Stimulated activated CD8-positive, alpha-beta memory T cell treated with anti-CD3 and anti-CD28 coated beads, Interleukin-4, amount 100 ng/mL, for 48 hours (primary cell): Measurements from ENCODE around the gene XPC.

Experiments used
- DNase-seq: peaks from one replicate; pipeline ENCODE4 v3.0.0-alpha.2; 2020

The XPC gene

DNA sequence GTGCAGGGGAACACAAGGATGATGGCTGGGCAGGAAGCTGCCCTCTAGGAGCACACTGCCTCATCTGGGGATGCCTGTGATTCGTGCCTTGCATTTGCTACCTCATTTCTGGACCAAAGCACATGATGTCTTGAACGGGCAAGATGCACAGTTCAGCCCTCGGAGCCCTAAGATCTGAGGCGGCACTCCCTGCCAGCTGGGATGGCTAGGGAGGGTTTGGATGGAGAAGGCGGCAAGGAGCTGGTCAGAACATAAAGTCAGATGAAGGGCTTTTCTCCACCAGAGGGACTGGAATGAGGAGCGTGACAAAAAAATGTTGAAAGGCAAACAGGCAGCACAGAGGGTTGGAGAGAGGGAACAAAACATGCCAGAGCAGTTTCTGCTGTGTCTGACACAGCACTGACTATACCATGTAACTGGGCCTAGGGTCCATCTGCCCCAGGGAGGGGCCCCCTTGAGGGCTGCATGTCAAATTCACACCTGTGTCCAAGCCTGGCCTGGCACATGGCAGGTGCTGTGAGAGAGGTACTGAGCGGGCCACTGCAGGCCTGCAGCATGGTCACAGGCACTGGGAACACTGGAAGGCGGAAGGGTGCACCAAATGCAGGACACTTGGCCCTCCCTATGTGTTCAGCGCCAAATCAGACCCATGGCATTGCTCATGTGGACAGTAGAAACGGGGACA is 31.9 kb downstream of the XPC start:
- no peak for DNase-seq

DNA sequence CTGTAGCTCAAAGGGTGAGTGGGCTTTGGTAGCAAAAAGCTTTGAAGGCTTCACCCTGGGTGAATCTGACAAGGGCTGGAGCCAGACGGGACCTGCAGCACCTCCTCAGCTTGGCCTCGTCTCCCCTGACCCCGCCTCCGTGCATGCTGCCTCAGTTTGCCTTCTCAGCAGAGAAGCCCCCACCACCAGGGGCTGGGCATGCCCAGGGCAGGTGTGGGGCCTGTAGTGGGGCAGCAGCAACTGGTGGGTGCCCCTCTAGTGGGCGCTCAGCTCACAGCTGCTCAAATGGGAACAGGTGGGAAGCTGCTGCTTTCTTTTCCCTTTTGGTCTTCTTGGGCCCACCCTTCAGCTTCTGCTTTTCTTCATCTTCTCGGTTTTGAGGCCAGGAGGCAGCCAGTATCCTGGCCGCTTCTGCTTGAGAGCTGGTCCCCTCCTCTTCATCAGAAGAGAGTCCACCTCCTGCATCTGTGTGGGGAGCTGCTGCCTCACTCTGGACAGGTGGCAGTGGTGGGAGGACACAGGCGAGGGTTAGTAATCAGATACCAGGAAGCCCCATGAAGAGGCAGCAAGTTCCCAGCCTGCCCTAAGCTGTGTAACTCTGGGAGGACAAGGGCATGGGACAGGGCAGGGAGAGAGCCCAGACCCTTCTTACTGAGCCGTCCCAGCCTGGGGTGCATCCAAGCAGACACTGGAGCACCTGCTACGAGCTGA is 32.6 kb downstream of the XPC start:
- DNase-seq, result peak; percentile 20

DNA sequence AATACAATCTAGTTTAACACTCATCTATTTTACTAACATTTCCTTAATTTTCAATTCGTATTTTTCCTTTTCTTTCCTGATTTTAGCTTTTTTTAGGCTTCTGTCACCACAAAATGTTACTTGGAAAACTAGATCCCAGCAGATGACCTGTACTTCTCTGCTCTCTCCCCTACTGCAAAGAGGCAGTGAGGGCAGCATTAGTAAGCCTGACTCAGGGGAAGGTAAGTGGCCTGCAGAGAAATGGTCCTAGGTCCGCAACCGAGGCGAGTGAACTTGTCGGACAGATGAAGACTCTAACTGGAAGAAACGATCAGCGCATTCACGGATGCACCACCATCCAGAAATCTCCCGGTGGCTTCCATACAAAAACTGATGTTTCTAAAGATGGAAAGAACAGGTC is 33.2 kb downstream of the XPC start:
- peak; percentile 23 for DNase-seq

DNA sequence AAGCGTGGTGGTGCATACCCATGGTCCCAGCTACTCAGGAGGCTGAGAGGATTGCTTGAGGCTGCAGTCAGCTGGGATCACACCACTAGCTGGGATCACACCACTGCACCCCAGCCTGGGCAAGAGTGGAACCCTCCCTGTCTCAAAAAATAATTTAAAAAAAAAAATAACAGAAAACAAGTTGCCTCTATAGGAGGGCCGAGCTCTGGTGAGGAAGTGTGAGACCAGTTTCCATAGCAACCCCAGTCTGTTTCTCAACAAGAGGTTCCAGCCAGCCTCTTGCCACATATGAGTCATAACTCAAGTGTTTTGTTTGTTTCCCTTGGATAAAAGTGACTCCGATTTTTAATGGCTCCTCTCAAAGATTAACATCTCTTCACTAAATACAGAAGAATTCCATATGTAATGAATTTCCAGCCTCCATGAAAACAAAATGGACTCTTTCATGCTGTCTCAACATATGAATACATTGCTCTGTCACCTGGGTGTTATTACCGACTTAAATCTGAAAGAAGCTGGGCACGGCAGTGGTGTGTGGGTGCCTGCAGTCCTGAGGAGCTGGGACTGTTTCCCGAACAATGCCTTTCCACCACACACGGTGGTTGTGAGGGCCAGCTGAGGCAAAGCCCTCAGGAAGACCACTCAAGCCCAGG is 33.9 kb downstream of the XPC start:
- DNase-seq, result peak; percentile 63

DNA sequence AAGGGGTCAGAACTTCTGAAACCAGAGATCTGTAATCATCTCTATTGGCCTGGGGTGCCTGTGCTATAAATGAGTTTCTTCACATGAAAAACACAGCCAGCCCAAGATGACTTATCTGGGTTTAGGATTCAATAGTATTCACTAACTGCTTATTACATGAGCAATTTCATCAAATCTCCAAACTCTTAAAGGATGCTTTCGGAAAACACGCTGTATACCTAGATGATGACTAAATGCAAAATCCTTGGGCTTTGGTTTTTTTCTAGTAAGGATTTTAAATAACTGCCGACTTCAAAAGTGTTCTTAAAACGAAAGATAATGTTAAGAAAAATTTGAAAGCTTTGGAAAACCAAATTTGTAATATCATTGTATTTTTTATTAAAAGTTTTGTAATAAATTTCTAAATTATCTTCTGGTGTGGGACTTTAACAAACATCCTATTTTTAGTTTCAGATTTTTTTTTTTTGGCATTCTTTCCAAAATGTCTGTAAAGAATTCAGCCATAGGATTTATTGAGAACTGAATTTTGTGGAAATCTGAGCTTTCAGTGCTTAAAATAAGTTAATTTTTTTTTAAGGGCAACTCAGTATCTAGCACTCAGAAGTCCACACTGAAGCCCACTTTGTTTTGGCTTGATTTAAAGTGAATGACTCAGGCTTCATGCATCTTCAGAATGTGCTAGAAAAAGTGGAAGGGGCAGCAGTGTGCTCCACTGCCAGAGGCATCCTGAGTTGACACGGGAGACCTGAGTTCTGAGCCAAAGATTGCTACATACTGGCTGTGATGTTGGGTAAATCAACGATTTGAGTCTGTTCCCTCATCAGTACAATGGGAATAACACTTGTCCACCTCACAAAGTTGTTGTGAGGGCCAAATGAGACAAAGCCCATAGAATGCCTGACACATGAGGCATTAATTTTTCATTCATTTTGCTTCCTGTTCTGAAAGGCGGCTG is 34.9 kb downstream of the XPC start:
- DNase-seq, result no peak

DNA sequence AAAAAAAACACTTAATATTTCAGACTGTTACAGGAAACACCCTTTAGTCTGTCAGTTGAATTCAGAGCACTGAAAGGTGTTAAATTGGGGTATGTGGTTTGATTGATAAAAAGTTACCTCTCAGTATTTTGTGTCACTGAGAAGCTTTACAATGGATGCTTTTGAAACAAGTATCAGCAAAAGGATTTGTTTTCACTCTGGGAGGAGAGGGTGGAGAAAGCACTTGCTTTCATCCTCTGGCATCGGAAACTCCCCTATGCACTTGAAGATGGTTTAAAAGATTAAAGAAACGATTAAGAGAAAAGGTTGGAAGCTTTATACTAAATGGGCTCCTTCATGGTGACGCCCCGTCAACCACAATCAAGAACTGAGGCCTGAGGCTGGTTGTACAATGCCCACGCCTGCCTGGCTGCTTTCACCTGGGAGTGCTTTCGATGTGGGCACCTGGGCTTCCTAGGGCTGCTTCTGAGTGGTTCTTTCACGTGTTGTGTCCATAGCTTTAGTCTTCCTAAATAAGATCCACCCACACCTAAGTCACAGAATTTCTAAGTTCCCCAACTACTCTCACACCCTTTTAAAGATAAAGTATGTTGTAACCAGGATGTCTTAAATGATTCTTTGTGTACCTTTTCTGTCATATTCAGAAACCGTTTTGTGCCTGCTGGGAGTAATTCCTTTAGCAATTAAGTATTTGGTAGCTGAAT is 35.7 kb downstream of the XPC start:
- peak; percentile 62 for DNase-seq

DNA sequence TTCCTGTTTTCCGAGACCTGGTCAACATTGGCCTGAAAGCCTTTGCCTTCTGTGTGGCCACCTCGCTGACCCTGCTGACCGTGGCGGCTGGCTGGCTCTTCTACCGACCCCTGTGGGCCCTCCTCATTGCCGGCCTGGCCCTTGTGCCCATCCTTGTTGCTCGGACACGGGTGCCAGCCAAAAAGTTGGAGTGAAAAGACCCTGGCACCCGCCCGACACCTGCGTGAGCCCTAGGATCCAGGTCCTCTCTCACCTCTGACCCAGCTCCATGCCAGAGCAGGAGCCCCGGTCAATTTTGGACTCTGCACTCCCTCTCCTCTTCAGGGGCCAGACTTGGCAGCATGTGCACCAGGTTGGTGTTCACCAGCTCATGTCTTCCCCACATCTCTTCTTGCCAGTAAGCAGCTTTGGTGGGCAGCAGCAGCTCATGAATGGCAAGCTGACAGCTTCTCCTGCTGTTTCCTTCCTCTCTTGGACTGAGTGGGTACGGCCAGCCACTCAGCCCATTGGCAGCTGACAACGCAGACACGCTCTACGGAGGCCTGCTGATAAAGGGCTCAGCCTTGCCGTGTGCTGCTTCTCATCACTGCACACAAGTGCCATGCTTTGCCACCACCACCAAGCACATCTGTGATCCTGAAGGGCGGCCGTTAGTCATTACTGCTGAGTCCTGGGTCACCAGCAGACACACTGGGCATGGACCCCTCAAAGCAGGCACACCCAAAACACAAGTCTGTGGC is 36.6 kb downstream of the XPC start:
- no peak for DNase-seq

DNA sequence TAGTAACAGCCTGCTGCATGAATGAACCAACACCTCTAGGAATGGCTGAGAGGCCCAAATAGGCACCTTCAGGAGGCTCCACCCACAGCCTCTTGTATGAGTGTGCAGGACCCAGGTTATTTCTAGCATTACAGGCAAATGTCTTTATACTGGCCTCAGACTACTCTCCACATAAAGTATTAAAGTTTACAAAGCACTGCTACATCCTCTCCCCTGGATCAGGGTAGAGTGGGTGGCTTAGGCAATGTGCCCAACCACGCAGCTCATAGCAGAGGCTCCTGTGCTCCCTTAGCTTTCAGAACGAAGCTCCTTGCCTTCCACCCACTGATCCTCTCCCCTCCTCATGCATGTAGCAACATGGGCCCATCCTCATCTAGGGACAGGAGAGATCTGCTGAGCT is 37.3 kb downstream of the XPC start:
- no peak for DNase-seq

DNA sequence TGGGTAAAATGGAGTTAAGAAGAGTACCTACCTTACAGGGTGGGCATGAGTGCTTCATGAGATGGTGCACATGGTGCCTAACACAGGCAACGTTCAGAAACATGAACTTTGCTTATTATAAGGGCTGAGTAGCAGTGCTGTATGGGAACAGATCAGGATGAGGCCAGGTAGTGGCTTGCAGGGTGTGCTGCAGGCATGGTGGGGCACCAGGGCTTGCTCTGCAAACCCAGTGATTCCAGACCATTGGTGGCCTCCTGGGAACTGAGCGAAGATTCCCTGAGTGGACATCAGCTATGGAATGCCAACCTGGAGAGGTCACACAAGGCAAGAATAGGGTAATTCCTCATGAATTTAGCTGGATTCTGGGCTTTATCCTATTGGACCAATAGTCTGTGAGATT is 37.7 kb downstream of the XPC start:
- DNase-seq, result no peak

DNA sequence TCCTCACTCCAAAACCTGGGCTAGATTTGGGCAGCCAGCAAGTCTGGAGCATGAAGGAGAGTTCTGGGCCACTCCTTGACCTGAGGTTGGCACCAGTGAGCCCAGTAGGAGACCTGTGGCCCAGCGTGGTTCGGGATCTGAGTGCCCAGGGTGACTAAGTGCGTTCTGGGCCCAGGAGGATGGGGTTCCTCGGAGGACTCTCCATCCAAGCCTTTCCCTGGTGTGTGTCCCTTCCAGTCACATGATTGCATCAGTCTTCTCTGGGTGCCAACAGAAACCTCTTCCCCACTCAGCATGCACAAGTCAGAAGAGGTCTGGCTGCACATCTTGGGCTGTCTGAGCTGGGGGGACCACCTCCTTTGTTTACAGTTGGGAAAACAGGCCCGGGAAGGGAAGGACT is 38.6 kb downstream of the XPC start:
- no peak for DNase-seq

DNA sequence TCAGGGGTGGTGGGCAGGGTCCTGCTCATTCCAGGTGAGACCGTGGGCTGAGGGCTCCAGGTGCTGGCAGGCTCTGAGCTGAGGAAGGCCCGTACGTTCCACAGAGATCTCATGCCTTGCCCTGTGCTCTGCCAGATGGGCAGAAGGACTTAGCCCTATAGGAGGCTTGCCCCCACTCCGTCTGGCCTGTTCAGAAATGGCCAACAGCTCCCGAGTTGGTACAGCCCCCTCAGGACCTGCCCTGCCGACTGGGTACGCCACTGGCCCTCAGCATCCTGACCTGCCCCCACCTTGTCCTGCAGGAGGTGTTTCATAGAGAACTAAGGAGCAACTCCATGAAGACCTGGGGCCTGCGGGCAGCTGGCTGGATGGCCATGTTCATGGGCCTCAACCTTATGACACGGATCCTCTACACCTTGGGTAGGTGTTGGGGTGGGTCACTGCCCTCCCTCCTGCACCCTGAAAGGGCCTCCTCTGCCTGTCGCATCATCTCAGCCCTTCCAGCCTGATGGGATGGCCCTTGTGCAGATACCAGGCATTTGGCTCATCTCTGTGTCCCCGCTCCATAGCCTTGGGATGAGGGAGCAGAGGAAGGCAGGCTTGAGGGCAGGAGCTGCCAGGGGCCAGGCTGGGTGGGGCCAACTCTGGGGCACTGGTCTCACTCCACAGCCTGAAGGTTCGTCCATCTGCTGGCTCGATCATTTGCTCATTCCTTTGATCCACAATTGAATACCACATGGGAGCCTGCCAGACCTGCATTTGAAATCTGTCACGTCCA is 39.3 kb downstream of the XPC start:
- no peak for DNase-seq

DNA sequence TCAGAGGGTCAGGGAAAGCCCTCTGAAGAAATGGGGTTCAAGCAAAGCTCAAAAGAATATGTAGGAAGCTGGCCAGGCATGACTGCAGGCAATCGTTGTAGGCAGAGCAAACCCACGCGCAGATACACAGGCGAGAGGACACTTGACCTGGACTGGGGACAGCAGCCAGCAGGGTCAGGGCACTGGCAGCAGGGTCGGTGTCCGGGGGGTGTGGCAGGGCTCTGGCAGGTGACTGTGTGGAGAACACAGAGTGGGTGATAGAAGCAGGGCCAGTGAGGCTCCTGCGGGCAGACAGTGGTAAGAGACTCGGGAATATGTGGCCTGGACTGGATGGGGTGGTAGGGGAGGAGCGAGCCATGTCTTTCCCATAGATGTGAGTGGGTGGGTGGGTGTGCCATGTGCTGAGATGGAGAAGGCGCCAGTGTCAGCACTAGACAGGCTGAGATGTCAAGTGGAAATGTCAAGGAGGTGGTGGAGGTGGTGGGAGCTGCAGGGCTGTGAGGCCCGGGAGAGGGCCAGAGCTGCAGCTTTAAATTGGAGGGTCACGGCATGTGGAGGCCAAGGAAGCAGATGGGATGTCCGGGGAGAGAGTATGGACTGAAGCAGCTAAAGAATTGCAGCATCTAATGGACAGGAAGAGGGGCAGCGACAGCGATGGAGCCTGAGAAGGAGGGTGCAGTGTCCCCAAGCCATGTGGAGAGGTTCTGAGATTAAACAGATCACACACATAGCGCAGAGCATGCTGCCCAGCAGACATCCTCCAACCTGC is 40.1 kb downstream of the XPC start:
- DNase-seq, result no peak

DNA sequence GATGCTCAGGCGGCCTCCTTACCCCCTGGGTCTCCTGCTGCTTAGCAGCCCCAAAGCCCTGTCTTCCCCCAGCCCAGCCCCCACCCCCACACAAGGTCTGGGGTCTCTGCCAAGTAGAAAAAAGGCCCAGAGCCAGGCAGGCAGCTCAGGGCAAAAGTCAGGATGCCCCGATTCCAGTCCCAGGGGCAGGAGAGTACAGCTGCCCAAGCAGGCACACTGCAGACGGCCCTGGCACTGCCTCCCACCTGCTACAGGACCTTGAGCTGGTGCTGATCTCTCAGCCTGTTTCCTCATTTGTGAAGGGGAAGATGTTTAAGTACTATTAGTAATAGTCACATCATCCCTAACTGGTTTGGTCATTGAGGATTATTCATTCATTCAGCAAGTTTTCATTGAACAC is 41.0 kb downstream of the XPC start:
- no peak for DNase-seq

DNA sequence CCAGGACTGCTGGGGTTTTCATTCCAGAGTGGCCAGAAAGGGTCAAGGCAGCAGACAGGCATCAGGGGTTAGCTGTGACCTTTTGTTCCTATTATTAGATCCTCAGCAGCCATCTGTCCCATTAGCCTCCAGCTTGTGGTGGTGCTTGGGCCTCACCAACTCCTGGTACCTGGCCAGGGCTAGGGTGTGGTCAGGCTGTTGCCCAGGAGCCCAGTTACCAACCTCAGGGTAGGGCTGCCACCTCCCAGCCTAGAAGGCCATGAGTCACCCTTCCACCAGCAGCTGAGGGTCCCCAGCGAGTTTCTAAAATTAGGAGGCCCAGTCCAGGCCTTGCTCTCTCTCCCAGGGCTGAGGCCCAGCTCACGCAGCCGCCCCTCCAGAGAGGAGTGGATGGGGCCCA is 41.4 kb downstream of the XPC start:
- DNase-seq, result no peak

DNA sequence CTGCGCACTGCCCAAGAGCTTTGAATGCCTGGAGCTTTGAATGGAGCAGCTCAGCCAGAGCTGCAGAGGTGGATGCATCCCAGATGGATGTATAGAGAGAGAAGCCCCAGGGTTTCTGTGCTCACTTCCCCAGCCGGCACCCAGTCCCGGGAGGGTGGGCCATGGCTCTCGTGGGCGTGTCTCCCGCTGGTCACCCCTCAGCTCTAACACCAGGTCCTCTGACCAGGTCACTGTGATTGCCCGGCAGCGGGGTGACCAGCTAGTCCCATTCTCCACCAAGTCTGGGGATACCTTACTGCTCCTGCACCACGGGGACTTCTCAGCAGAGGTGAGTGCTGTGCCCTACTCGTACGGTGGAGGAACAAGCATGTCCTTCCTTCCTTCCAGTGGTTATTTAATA is 42.8 kb downstream of the XPC start:
- no peak for DNase-seq

DNA sequence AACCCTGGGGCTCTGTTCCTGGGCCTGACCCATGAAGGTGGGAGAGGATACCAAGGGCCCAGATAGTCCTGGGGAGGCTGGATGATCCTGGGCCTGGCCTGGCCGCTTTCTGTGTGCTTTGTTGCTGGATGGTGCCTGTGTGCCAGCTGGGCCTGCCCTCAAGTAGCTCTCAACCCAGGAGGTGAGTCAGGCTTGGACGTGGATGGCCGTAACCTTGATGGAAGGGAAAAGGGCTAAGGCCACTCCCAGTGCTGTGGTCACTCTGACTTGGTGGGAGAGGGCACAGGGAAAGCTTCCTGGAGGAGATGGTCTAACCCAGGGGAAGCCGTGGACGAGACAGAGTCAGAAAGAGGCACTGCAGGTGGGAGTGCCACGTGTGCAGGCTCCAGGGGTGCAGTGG is 44.1 kb downstream of the XPC start:
- no peak for DNase-seq

DNA sequence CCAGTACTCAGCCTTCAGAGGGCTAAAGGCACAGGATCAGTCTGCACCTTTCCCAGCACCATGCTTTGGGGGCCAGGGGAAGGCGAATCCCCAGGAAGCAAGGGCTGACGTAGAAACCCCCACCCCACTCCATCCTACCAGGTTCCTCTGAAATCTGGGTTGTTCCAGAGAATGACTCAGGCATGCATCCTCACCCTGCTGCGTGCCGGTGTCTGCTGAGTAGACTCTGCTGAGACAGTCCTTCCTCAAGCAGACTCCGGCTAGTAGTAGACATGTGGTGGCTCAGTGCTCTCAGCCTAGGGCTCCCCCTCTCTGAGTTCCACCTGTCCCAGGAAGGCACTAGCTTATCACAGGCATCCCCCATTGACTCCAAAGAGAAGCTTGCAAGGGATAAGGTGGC is 44.5 kb downstream of the XPC start:
- DNase-seq, result no peak

DNA sequence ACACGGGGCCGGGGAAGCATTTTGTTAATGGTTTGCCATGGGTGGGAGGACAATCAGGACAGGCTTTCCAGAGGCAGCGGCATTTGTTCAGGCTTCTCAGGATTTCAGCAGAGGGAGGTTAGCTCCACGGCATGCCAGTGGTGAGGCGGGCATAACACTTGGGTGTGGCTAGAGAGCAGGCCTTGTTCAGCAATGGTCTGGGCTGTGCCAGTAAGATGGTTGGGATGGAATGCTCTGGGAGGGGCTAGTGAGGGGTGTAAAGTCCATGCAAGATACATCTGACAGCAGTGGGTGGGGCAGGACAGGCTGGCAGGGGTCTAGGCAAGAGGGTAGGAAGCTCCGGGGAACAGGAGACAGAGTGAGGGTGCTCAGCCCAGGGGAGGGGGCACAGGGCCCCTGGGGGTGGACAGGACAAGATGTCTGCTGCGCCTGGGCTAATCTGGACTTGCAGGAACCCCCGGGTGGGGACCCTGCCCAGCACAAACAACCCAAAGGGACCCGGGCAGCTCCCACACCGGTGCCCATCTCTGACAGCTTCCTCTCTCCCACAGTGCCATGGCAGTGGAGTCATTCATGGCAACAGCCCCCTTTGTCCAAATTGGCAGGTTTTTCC is 45.1 kb downstream of the XPC start:
- no peak for DNase-seq

DNA sequence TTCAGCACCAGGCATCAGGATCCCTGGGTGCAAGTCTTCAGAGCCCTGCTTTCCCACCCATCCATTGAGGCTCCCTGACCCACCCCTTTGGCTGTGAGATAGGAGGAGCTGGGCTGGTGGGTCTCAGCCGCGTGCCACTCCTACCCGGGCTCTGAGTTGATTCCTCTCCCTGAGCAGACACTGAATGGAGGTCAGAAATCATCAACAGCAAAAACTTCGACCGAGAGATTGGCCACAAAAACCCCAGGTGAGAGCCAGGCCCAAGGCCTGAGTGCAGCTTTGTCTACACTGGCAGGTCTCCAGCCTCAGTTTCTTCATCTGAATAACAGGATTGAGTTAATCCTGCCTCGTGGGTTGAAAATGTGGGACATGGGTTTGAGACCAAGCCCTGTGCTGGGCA is 45.7 kb downstream of the XPC start:
- no peak for DNase-seq

DNA sequence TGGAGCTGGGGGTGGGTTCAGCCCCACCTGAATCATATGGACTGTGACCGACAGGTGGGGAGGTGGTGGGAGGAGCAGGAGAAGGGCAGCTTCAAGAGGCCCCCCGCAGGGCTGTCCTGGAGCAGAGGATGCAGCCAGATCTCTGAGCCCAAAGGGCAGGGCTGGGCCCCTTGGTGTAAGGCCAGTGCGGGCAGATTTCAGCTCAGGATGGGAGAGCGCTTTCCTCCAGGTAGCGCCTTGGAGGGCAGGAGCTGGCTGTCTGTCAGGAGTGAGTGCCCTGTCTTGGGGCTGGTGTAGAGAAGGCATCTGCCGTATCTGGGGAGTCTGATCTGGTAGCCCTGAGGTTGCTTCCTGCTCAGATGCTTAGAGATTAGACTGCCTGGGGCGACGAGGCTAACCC is 46.3 kb downstream of the XPC start:
- DNase-seq, result no peak
